Measurements from ENCODE around the gene MAGI1.

The MAGI1 gene

GRCh38 chr3:65322910-65323309 is 715.8 kb downstream of the MAGI1 start:
- Histone ChIP-seq H3K9ac (ENCODE audit: low read depth, low read length) (no peak overlapping the region), H3K4me1 (ENCODE audit: insufficient read depth, low read length) (no peaks in the 10 kb centered on the region), H3K9me3 (ENCODE audit: control insufficient read depth, insufficient read depth, low read length) (no peaks in the 10 kb centered on the region), H3K36me3 (ENCODE audit: insufficient read depth, low read length) (no peaks in the 10 kb centered on the region)

- Histone ChIP-seq H3K9me3 (ENCODE audit: control insufficient read depth, insufficient read depth, low read length) (no peaks in the 10 kb centered on the region), H3K9ac (ENCODE audit: low read depth, low read length) (no peak overlapping the region), H3K4me1 (ENCODE audit: insufficient read depth, low read length) (no peaks in the 10 kb centered on the region), H3K36me3 (ENCODE audit: insufficient read depth, low read length) (no peaks in the 10 kb centered on the region)
These were observed 720.5 kb downstream of the MAGI1 start for GRCh38 chr3:65318231-65318630.

DNA sequence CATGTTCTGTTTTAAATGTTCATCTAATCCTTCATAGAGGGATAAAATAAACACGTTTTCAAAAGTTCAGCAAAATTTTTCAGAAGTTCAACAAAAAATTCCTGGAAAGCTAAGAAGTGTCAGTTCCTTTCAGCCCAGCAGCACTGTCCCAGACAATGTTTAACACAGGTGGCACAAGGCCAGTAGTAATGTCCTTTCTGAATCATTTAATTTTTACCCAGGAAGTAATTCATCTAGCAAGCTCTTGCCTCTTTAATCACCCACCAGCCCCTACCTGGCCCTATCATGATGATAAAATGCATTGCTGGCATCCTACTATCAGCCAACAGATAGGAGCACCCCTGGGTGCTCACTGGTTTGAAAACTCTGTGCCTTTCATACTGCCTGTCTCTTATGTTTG is 723.8 kb downstream of the MAGI1 start:
- Histone ChIP-seq H3K36me3 (ENCODE audit: insufficient read depth, low read length) (no peaks in the 10 kb centered on the region), H3K4me1 (ENCODE audit: insufficient read depth, low read length) (no peaks in the 10 kb centered on the region), H3K9ac (ENCODE audit: low read depth, low read length) (no peak overlapping the region), H3K9me3 (ENCODE audit: control insufficient read depth, insufficient read depth, low read length) (no peaks in the 10 kb centered on the region)

GRCh38 chr3:65314269-65314668 is 724.4 kb downstream of the MAGI1 start:
- Histone ChIP-seq H3K9me3 (ENCODE audit: control insufficient read depth, insufficient read depth, low read length) (no peaks in the 10 kb centered on the region), H3K9ac (ENCODE audit: low read depth, low read length) (no peak overlapping the region), H3K4me1 (ENCODE audit: insufficient read depth, low read length) (no peaks in the 10 kb centered on the region), H3K36me3 (ENCODE audit: insufficient read depth, low read length) (no peaks in the 10 kb centered on the region)

GRCh38 chr3:65313666-65314065 is 725.1 kb downstream of the MAGI1 start:
- Histone ChIP-seq H3K9ac (ENCODE audit: low read depth, low read length) (no peak overlapping the region), H3K9me3 (ENCODE audit: control insufficient read depth, insufficient read depth, low read length) (no peaks in the 10 kb centered on the region), H3K36me3 (ENCODE audit: insufficient read depth, low read length) (no peaks in the 10 kb centered on the region), H3K4me1 (ENCODE audit: insufficient read depth, low read length) (no peaks in the 10 kb centered on the region)

GRCh38 chr3:65305836-65306235 is 732.9 kb downstream of the MAGI1 start:
- Histone ChIP-seq H3K9ac (ENCODE audit: low read depth, low read length) (no peak overlapping the region), H3K4me1 (ENCODE audit: insufficient read depth, low read length) (no peaks in the 10 kb centered on the region), H3K36me3 (ENCODE audit: insufficient read depth, low read length) (no peaks in the 10 kb centered on the region), H3K9me3 (ENCODE audit: control insufficient read depth, insufficient read depth, low read length) (no peaks in the 10 kb centered on the region)
